ENCODE results near the gene ADAMTS3. TPM values are rescaled to one million over a fixed set of nuclear protein-coding genes. Genes with fewer than 3 reads are reported as not detected.

Gene ADAMTS3
- total RNA-seq, 1 experiment from 2014 or later, result 0.39 TPM

GRCh38 chr4:72463724-72464123 lies 105.3 kb downstream of the ADAMTS3 start:
- ChIA-PET CTCF (no interaction called here), POLR2A (no interaction called here)
- H3K9me3 ChIP-seq (ENCODE audit: control insufficient read depth, insufficient read depth, low read depth, low read length), result no peaks in the 10 kb centered on the region
- in situ Hi-C loops (cut with HindIII; ENCODE audit: low pct_unique_long_range_greater_than_20kb, low sequenced_read_pairs) (no loop called here), intact Hi-C loops (cut with micrococcal nuclease; ENCODE audit: unreplicated experiment) (no loop called here)
- H3K36me3 ChIP-seq (ENCODE audit: control insufficient read depth, insufficient read depth, low read length), result no peaks in the 10 kb centered on the region
- H3K27ac ChIP-seq (ENCODE audit: low read length), result no peak overlapping the region
- H3K4me1 ChIP-seq (ENCODE audit: control insufficient read depth, insufficient read depth, low read length), result no peaks in the 10 kb centered on the region
- no peak for DNase-seq (ENCODE audit: low read depth, low spot score)
- no peak for TF ChIP-seq TCF7L2 (IDR thresholded peaks at IDR 0.05; ENCODE audit: low read depth, low read length)
- no peak for TF ChIP-seq POLR2AphosphoS5 (IDR thresholded peaks at IDR 0.05; ENCODE audit: low read depth, low read length)
- TF ChIP-seq, protein P1, sequence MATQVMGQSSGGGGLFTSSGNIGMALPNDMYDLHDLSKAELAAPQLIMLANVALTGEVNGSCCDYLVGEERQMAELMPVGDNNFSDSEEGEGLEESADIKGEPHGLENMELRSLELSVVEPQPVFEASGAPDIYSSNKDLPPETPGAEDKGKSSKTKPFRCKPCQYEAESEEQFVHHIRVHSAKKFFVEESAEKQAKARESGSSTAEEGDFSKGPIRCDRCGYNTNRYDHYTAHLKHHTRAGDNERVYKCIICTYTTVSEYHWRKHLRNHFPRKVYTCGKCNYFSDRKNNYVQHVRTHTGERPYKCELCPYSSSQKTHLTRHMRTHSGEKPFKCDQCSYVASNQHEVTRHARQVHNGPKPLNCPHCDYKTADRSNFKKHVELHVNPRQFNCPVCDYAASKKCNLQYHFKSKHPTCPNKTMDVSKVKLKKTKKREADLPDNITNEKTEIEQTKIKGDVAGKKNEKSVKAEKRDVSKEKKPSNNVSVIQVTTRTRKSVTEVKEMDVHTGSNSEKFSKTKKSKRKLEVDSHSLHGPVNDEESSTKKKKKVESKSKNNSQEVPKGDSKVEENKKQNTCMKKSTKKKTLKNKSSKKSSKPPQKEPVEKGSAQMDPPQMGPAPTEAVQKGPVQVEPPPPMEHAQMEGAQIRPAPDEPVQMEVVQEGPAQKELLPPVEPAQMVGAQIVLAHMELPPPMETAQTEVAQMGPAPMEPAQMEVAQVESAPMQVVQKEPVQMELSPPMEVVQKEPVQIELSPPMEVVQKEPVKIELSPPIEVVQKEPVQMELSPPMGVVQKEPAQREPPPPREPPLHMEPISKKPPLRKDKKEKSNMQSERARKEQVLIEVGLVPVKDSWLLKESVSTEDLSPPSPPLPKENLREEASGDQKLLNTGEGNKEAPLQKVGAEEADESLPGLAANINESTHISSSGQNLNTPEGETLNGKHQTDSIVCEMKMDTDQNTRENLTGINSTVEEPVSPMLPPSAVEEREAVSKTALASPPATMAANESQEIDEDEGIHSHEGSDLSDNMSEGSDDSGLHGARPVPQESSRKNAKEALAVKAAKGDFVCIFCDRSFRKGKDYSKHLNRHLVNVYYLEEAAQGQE (IDR thresholded peaks at IDR 0.05; ENCODE audit: insufficient read depth in 1 of 2, low read depth in 2 of 2, low read length in 1 of 2), result no peak
- TF ChIP-seq SIN3A (IDR thresholded peaks at IDR 0.05; ENCODE audit: borderline replicate concordance, insufficient read depth, low read depth, low read length), result no peak
- TF ChIP-seq, protein P2, sequence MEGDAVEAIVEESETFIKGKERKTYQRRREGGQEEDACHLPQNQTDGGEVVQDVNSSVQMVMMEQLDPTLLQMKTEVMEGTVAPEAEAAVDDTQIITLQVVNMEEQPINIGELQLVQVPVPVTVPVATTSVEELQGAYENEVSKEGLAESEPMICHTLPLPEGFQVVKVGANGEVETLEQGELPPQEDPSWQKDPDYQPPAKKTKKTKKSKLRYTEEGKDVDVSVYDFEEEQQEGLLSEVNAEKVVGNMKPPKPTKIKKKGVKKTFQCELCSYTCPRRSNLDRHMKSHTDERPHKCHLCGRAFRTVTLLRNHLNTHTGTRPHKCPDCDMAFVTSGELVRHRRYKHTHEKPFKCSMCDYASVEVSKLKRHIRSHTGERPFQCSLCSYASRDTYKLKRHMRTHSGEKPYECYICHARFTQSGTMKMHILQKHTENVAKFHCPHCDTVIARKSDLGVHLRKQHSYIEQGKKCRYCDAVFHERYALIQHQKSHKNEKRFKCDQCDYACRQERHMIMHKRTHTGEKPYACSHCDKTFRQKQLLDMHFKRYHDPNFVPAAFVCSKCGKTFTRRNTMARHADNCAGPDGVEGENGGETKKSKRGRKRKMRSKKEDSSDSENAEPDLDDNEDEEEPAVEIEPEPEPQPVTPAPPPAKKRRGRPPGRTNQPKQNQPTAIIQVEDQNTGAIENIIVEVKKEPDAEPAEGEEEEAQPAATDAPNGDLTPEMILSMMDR (IDR thresholded peaks at IDR 0.05), result no peak
- H3K4me3 ChIP-seq (ENCODE audit: low read depth in 2 of 2, low read length in 2 of 2), result no peak overlapping the region
- H3K27me3 ChIP-seq (ENCODE audit: control insufficient read depth, insufficient read depth, low read length), result no peaks in the 10 kb centered on the region
- ATAC-seq, result no peak
- no TSS peak for BruUV-seq (replicated peaks)

DNA sequence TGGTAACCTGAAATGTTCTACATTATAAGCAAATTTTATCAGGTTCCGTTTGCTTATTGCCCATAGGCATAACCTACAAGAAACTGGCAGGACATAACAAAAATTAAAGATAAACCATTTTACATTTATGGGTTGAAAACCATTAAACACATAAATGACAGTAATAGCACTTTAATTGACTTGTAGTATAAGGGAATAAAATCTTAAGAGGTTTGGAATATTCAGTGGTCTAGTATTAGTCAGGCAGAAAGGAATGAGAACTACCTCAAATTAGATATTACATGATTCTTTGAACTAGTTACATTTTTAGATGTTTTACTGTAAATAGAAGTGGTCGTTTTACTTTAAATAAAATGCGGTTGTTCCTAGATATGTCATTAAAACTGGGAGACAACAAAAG lies 111.9 kb downstream of the ADAMTS3 start:
- no peak overlapping the region for H3K27ac ChIP-seq (ENCODE audit: low read length)
- intact Hi-C loops (cut with micrococcal nuclease; ENCODE audit: unreplicated experiment), result no loop called here
- TF ChIP-seq, protein P1 (IDR thresholded peaks at IDR 0.05; ENCODE audit: insufficient read depth in 1 of 2, low read depth in 2 of 2, low read length in 1 of 2), result no peak
- TF ChIP-seq POLR2AphosphoS5 (IDR thresholded peaks at IDR 0.05; ENCODE audit: low read depth, low read length) (no peak), SIN3A (IDR thresholded peaks at IDR 0.05; ENCODE audit: borderline replicate concordance, insufficient read depth, low read depth, low read length) (no peak)
- TF ChIP-seq, protein P2 (IDR thresholded peaks at IDR 0.05), result no peak
- no TSS peak for BruUV-seq (replicated peaks)
- H3K27me3 ChIP-seq (ENCODE audit: control insufficient read depth, insufficient read depth, low read length), result no peaks in the 10 kb centered on the region
- ChIA-PET POLR2A (no interaction called here), CTCF (no interaction called here)
- no peaks in the 10 kb centered on the region for H3K4me1 ChIP-seq (ENCODE audit: control insufficient read depth, insufficient read depth, low read length)
- ATAC-seq, result no peak
- in situ Hi-C loops (cut with HindIII; ENCODE audit: low pct_unique_long_range_greater_than_20kb, low sequenced_read_pairs), result no loop called here
- no peaks in the 10 kb centered on the region for H3K36me3 ChIP-seq (ENCODE audit: control insufficient read depth, insufficient read depth, low read length)
- no peak for DNase-seq (ENCODE audit: low read depth, low spot score)
- no peak overlapping the region for H3K4me3 ChIP-seq (ENCODE audit: low read depth in 2 of 2, low read length in 2 of 2)
- no peaks in the 10 kb centered on the region for H3K9me3 ChIP-seq (ENCODE audit: control insufficient read depth, insufficient read depth, low read depth, low read length)

Measured in Panc1 (cell line).